ENCODE data around the gene BAIAP3.

Gene BAIAP3

DNA sequence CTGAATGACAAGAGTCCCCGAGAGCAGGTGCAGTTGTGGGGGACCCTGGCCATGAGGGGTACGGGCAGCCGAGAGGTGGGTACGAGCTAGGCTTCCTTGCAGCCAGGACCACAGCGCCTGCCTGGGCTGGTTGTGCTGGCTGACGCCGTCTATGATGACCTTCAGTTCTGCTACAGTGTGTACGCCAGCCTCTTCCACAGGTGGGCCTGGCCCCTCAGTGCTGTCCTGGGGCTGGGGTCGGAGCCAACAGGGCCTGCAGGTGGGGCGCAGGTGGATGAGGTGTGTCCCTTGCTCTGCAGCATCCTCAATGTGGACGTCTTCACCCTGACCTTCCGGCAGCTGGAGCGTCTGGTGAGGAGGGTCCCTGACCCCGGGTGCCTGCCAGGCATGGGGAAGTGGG is 11.1 kb downstream of the BAIAP3 start:
- H3K4me3 ChIP-seq (replicated peaks; ENCODE audit: insufficient read depth, low read length) = no peak overlapping the region
- H3K27me3 ChIP-seq (ENCODE audit: insufficient read depth, poor library complexity, severe bottlenecking) = peaks cover 4% of the 10 kb centered on the region
- no peak overlapping the region for H3K27ac ChIP-seq (replicated peaks)
- TF ChIP-seq, protein P1, sequence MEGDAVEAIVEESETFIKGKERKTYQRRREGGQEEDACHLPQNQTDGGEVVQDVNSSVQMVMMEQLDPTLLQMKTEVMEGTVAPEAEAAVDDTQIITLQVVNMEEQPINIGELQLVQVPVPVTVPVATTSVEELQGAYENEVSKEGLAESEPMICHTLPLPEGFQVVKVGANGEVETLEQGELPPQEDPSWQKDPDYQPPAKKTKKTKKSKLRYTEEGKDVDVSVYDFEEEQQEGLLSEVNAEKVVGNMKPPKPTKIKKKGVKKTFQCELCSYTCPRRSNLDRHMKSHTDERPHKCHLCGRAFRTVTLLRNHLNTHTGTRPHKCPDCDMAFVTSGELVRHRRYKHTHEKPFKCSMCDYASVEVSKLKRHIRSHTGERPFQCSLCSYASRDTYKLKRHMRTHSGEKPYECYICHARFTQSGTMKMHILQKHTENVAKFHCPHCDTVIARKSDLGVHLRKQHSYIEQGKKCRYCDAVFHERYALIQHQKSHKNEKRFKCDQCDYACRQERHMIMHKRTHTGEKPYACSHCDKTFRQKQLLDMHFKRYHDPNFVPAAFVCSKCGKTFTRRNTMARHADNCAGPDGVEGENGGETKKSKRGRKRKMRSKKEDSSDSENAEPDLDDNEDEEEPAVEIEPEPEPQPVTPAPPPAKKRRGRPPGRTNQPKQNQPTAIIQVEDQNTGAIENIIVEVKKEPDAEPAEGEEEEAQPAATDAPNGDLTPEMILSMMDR (IDR thresholded peaks at IDR 0.05; ENCODE audit: insufficient read depth, low read length) = no peak
- no peak for TF ChIP-seq POLR2AphosphoS5 (IDR thresholded peaks at IDR 0.05; ENCODE audit: low read depth)
- TF ChIP-seq, protein P2, sequence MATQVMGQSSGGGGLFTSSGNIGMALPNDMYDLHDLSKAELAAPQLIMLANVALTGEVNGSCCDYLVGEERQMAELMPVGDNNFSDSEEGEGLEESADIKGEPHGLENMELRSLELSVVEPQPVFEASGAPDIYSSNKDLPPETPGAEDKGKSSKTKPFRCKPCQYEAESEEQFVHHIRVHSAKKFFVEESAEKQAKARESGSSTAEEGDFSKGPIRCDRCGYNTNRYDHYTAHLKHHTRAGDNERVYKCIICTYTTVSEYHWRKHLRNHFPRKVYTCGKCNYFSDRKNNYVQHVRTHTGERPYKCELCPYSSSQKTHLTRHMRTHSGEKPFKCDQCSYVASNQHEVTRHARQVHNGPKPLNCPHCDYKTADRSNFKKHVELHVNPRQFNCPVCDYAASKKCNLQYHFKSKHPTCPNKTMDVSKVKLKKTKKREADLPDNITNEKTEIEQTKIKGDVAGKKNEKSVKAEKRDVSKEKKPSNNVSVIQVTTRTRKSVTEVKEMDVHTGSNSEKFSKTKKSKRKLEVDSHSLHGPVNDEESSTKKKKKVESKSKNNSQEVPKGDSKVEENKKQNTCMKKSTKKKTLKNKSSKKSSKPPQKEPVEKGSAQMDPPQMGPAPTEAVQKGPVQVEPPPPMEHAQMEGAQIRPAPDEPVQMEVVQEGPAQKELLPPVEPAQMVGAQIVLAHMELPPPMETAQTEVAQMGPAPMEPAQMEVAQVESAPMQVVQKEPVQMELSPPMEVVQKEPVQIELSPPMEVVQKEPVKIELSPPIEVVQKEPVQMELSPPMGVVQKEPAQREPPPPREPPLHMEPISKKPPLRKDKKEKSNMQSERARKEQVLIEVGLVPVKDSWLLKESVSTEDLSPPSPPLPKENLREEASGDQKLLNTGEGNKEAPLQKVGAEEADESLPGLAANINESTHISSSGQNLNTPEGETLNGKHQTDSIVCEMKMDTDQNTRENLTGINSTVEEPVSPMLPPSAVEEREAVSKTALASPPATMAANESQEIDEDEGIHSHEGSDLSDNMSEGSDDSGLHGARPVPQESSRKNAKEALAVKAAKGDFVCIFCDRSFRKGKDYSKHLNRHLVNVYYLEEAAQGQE (IDR thresholded peaks at IDR 0.05; ENCODE audit: insufficient replicate concordance, low read depth) = no peak
- no peak for TF ChIP-seq GABPA (IDR thresholded peaks at IDR 0.05; ENCODE audit: low read depth)
- no peak for TF ChIP-seq SPI1 (IDR thresholded peaks at IDR 0.05; ENCODE audit: borderline replicate concordance, low read depth)
- no peak for DNase-seq (ENCODE audit: low read depth in 1 of 2, low spot score in 1 of 2)

DNA sequence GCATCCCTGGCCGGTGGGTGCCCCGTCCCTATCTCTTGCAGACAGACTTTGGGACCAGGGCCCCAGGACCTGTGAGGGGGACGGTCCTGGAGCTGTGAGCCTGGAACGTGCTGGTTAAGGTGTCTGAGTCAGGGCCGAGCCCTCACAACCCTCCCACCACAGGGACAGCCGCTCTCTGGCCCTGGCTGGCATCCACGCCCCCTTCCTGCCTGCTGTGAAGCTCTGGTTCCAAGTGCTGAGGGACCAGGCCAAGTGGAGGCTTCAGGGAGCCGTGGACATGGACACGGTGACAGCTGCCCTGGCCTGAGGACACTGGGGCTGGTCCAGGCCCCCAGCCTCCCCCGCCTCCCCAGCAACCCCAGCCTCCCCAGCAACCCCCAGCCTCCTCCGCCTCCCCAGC is 11.6 kb downstream of the BAIAP3 start:
- no peak overlapping the region for H3K27ac ChIP-seq (replicated peaks)
- H3K27me3 ChIP-seq (ENCODE audit: insufficient read depth, poor library complexity, severe bottlenecking) = peaks cover 4% of the 10 kb centered on the region
- no peak overlapping the region for H3K4me3 ChIP-seq (replicated peaks; ENCODE audit: insufficient read depth, low read length)
- no peak for DNase-seq (ENCODE audit: low read depth in 1 of 2, low spot score in 1 of 2)
- TF ChIP-seq, protein P2 (IDR thresholded peaks at IDR 0.05; ENCODE audit: insufficient replicate concordance, low read depth) = no peak
- no peak for TF ChIP-seq SPI1 (IDR thresholded peaks at IDR 0.05; ENCODE audit: borderline replicate concordance, low read depth)
- TF ChIP-seq POLR2AphosphoS5 (IDR thresholded peaks at IDR 0.05; ENCODE audit: low read depth) = no peak
- TF ChIP-seq GABPA (IDR thresholded peaks at IDR 0.05; ENCODE audit: low read depth) = no peak
- TF ChIP-seq, protein P1 (IDR thresholded peaks at IDR 0.05; ENCODE audit: insufficient read depth, low read length) = no peak

DNA sequence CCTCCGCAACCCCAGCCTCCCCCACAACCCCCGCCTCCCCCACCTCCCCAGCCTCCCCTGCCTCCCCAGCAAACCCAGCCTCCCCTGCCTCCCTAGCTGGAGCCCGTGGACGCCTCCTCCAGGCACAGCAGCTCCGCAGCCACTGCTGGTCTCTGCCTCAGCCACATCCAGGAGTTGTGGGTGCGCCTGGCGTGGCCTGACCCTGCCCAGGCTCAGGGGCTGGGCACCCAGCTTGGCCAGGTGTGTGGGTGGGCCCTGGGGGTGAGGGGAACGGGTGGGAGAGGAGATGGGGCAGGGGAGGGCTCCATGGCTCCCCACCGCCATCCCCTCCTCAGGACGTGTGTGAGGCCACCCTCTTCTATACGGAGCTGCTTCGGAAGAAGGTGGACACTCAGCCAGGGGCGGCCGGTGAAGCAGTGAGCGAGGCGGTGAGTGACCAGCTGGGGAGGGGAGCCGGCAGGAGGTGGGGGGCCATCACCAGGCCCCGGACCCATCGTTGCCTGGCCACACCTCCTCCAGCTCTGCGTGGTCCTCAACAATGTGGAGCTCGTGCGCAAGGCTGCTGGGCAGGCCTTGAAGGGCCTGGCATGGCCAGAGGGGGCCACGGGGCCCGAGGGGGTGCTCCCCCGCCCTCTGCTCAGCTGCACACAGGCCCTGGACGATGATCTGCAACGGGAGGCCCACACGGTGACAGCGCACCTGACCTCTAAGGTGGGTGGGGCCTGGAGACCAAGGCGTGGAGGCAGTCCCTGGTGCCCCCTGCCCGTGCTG is 12.4 kb downstream of the BAIAP3 start:
- no peak for DNase-seq (ENCODE audit: low read depth in 1 of 2, low spot score in 1 of 2)
- Histone ChIP-seq H3K27me3 (ENCODE audit: insufficient read depth, poor library complexity, severe bottlenecking) (peaks cover 4% of the 10 kb centered on the region), H3K4me3 (replicated peaks; ENCODE audit: insufficient read depth, low read length) (no peak overlapping the region), H3K27ac (replicated peaks) (no peak overlapping the region)
- TF ChIP-seq GABPA (IDR thresholded peaks at IDR 0.05; ENCODE audit: low read depth) = no peak
- TF ChIP-seq POLR2AphosphoS5 (IDR thresholded peaks at IDR 0.05; ENCODE audit: low read depth) = no peak
- TF ChIP-seq, protein P2 (IDR thresholded peaks at IDR 0.05; ENCODE audit: insufficient replicate concordance, low read depth) = no peak
- TF ChIP-seq SPI1 (IDR thresholded peaks at IDR 0.05; ENCODE audit: borderline replicate concordance, low read depth) = no peak
- TF ChIP-seq, protein P1 (IDR thresholded peaks at IDR 0.05; ENCODE audit: insufficient read depth, low read length) = no peak

Measured in HL-60 (cell line).